ENCODE measurements around the gene PARD3B. TPM values are rescaled to one million over a fixed set of nuclear protein-coding genes. Genes with fewer than 3 reads are reported as not detected.

Gene PARD3B
- total RNA-seq, 1 experiment from 2014 or later: 3.9 TPM

GRCh38 chr2:205141381-205141780 lies 596.1 kb downstream of the PARD3B start:
- Histone ChIP-seq H3K4me2 (ENCODE audit: low read length) (no peak overlapping the region), H3K27me3 (ENCODE audit: low read length) (no peaks in the 10 kb centered on the region), H2AFZ (ENCODE audit: low read length) (no peak overlapping the region), H3K9me2 (replicated peaks; ENCODE audit: low read length) (no peaks in the 10 kb centered on the region), H3K27ac (ENCODE audit: low read length) (no peak overlapping the region), H3K4me1 (ENCODE audit: insufficient read depth, low read length) (no peaks in the 10 kb centered on the region), H3F3A (ENCODE audit: low read length, unreplicated experiment) (no peaks in the 10 kb centered on the region), H3K9me3 (ENCODE audit: low read length) (no peaks in the 10 kb centered on the region), H4K20me1 (ENCODE audit: low read length) (no peaks in the 10 kb centered on the region), H3K36me3 (ENCODE audit: low read depth, low read length) (no peaks in the 10 kb centered on the region), H3K9ac (ENCODE audit: low read length) (no peak overlapping the region), H3K79me2 (ENCODE audit: low read length) (no peaks in the 10 kb centered on the region), H3K4me3 (ENCODE audit: low read length) (no peak overlapping the region)
- no TSS peak for BruUV-seq (replicated peaks)
- CTCF ChIA-PET: no interaction called here
- intact Hi-C loops (cut with micrococcal nuclease): no loop called here
- DNase-seq: no peak
- POLR2A ChIA-PET (ENCODE audit: unreplicated experiment): no interaction called here
- no peak for TF ChIP-seq EZH2 (IDR thresholded peaks at IDR 0.05; ENCODE audit: low read length, unreplicated experiment)
- no peak for TF ChIP-seq EZH2phosphoT487 (IDR thresholded peaks at IDR 0.05; ENCODE audit: borderline replicate concordance, low read length)
- no peak for ATAC-seq

DNA sequence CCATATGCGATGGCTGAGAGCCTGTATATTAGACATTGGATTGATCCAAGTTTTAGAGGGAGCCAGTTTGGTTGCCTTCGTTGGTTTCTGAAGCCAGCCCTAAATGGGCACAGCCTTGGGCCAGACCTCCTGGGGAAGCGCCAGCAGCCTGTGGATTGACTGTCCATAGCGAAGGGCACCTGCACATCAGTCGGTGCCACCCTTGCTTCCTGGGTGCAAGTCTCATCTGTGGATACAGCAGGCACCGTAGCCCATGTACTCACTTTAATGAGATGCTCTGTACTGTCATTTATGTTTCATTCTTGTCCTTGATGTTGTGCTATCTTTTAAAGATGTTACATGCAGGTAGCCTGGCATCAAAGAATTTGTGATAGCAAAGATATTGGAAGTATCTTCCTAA lies 600.6 kb downstream of the PARD3B start:
- Histone ChIP-seq H3K27me3 (ENCODE audit: low read length) (no peaks in the 10 kb centered on the region), H3K4me2 (ENCODE audit: low read length) (no peak overlapping the region), H3F3A (ENCODE audit: low read length, unreplicated experiment) (no peaks in the 10 kb centered on the region), H2AFZ (ENCODE audit: low read length) (no peak overlapping the region), H4K20me1 (ENCODE audit: low read length) (no peaks in the 10 kb centered on the region), H3K9ac (ENCODE audit: low read length) (no peak overlapping the region), H3K27ac (ENCODE audit: low read length) (no peak overlapping the region), H3K9me3 (ENCODE audit: low read length) (no peaks in the 10 kb centered on the region), H3K9me2 (replicated peaks; ENCODE audit: low read length) (no peaks in the 10 kb centered on the region), H3K79me2 (ENCODE audit: low read length) (no peaks in the 10 kb centered on the region), H3K4me1 (ENCODE audit: insufficient read depth, low read length) (no peaks in the 10 kb centered on the region), H3K36me3 (ENCODE audit: low read depth, low read length) (no peaks in the 10 kb centered on the region), H3K4me3 (ENCODE audit: low read length) (no peak overlapping the region)
- CTCF ChIA-PET: no interaction called here
- DNase-seq (no peak), ATAC-seq (no peak)
- TF ChIP-seq EZH2phosphoT487 (IDR thresholded peaks at IDR 0.05; ENCODE audit: borderline replicate concordance, low read length) (no peak), EZH2 (IDR thresholded peaks at IDR 0.05; ENCODE audit: low read length, unreplicated experiment) (no peak)
- TF ChIP-seq, protein P1, sequence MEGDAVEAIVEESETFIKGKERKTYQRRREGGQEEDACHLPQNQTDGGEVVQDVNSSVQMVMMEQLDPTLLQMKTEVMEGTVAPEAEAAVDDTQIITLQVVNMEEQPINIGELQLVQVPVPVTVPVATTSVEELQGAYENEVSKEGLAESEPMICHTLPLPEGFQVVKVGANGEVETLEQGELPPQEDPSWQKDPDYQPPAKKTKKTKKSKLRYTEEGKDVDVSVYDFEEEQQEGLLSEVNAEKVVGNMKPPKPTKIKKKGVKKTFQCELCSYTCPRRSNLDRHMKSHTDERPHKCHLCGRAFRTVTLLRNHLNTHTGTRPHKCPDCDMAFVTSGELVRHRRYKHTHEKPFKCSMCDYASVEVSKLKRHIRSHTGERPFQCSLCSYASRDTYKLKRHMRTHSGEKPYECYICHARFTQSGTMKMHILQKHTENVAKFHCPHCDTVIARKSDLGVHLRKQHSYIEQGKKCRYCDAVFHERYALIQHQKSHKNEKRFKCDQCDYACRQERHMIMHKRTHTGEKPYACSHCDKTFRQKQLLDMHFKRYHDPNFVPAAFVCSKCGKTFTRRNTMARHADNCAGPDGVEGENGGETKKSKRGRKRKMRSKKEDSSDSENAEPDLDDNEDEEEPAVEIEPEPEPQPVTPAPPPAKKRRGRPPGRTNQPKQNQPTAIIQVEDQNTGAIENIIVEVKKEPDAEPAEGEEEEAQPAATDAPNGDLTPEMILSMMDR (conservative IDR thresholded peaks at IDR 0.05; ENCODE audit: low read depth, low read length): no peak
- intact Hi-C loops (cut with micrococcal nuclease): no loop called here
- no TSS peak for BruUV-seq (replicated peaks)
- POLR2A ChIA-PET (ENCODE audit: unreplicated experiment): no interaction called here

DNA sequence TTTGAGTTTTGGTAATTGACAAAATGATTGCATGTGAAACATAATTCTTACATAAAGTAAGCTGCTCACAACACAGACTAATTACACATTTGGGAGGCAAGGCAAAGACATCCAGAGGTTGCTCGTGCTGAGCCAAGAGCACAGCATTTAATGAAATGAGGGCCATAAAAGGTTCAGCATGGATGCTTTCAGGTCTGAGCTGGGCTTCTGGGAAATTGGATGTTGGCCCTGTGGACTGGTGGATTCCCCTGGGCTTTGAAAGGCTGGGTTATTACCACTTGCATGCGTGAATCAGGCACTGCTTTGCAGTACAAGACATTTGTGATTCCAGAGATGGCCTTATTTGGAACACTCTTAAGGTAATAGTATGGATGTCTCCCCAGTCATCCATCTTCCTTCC lies 603.5 kb downstream of the PARD3B start:
- no TSS peak for BruUV-seq (replicated peaks)
- Histone ChIP-seq H3K4me3 (ENCODE audit: low read length) (no peak overlapping the region), H3K79me2 (ENCODE audit: low read length) (no peaks in the 10 kb centered on the region), H3K27ac (ENCODE audit: low read length) (no peak overlapping the region), H3K4me2 (ENCODE audit: low read length) (no peak overlapping the region), H3F3A (ENCODE audit: low read length, unreplicated experiment) (no peaks in the 10 kb centered on the region), H3K9me3 (ENCODE audit: low read length) (no peaks in the 10 kb centered on the region), H3K36me3 (ENCODE audit: low read depth, low read length) (no peaks in the 10 kb centered on the region), H3K9me2 (replicated peaks; ENCODE audit: low read length) (no peaks in the 10 kb centered on the region), H3K9ac (ENCODE audit: low read length) (no peak overlapping the region), H2AFZ (ENCODE audit: low read length) (no peak overlapping the region), H3K27me3 (ENCODE audit: low read length) (no peaks in the 10 kb centered on the region), H4K20me1 (ENCODE audit: low read length) (no peaks in the 10 kb centered on the region), H3K4me1 (ENCODE audit: insufficient read depth, low read length) (no peaks in the 10 kb centered on the region)
- no peak for ATAC-seq
- ChIA-PET POLR2A (ENCODE audit: unreplicated experiment) (no interaction called here), CTCF (interaction anchor here (0.6 kb wide), 1 partner anchor 48 kb away, joined by 5 read pairs; no protein-coding TSS in a partner anchor)
- intact Hi-C loops (cut with micrococcal nuclease): no loop called here
- no peak for TF ChIP-seq EZH2phosphoT487 (IDR thresholded peaks at IDR 0.05; ENCODE audit: borderline replicate concordance, low read length)
- DNase-seq: no peak

DNA sequence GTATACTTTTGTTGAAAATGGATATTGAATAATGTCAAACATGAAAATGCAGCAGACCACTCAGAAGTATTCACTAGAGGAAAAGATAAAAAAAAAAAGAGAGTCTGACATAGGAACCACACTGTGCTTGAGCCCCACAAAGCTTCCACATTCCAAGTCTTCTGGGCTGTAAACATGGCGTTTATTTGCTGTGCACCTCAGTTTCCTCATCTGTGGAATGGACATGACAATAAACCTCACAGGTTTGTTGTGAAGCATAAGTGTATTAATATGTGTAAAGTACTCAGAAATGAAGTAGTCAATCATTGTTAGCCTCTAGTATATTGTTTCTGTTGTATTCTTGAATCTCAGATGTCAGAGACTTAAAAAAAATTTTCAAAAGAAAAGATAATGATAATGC lies 611.2 kb downstream of the PARD3B start:
- Histone ChIP-seq H3K27ac (ENCODE audit: low read length) (no peak overlapping the region), H3K9me2 (replicated peaks; ENCODE audit: low read length) (no peaks in the 10 kb centered on the region), H3K4me2 (ENCODE audit: low read length) (no peak overlapping the region), H4K20me1 (ENCODE audit: low read length) (no peaks in the 10 kb centered on the region), H3K4me3 (ENCODE audit: low read length) (no peak overlapping the region), H3K9ac (ENCODE audit: low read length) (no peak overlapping the region), H2AFZ (ENCODE audit: low read length) (no peak overlapping the region), H3F3A (ENCODE audit: low read length, unreplicated experiment) (no peaks in the 10 kb centered on the region), H3K9me3 (ENCODE audit: low read length) (no peaks in the 10 kb centered on the region), H3K4me1 (ENCODE audit: insufficient read depth, low read length) (no peaks in the 10 kb centered on the region), H3K36me3 (ENCODE audit: low read depth, low read length) (no peaks in the 10 kb centered on the region), H3K27me3 (ENCODE audit: low read length) (no peaks in the 10 kb centered on the region), H3K79me2 (ENCODE audit: low read length) (no peaks in the 10 kb centered on the region)
- ATAC-seq (no peak), DNase-seq (no peak)
- BruUV-seq (replicated peaks): no TSS peak
- POLR2A ChIA-PET (ENCODE audit: unreplicated experiment): no interaction called here
- intact Hi-C loops (cut with micrococcal nuclease): no loop called here
- CTCF ChIA-PET: no interaction called here
- no peak for TF ChIP-seq EZH2phosphoT487 (IDR thresholded peaks at IDR 0.05; ENCODE audit: borderline replicate concordance, low read length)
- TF ChIP-seq EZH2 (IDR thresholded peaks at IDR 0.05; ENCODE audit: low read length, unreplicated experiment): no peak
- TF ChIP-seq, protein P1 (conservative IDR thresholded peaks at IDR 0.05; ENCODE audit: low read depth, low read length): no peak

Data from PC-3 (cell line).